ENCODE measurements around the gene FDXACB1. TPM values are rescaled to one million over a fixed set of nuclear protein-coding genes. Genes with fewer than 3 reads are reported as not detected.

Gene FDXACB1
- total and polyA plus RNA-seq, 9 of the 15 experiments (the other 6 are each of a cell fraction or from before 2014, with no cell fraction given): 3.2 to 7.5 (median 5.3) TPM

DNA sequence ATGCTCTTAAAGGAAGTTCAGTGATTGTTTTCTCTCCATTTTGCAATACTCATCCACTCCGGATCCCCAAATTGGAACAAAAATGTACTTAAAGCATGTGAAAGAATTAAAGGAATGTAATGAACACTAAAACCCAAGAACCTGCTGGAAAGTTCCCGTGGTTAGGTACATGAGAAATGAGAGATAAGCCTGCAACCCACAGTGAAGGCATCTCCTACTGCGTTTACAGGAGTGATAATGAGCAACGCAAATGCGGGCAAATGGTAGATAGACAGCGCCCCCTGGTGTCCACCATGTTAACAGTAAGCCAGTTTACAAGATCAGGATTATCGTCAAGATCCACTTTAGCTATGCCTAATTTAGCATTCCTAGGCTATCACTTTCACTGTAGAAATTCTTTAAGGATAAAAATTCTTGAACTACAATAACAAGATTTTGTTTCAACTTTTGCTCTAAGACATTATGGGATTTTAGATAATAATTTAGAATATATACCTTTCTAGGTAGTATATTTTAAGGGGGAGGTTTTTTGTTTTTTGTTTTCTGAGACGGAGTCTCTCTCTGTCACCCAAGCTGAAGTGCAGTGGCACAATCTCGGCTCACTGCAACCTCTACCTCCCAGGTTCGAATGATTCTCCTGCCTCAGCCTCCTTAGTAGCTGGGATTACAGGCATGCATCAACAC is 37.5 kb downstream of the FDXACB1 start (continued):
- TF ChIP-seq, protein P1, sequence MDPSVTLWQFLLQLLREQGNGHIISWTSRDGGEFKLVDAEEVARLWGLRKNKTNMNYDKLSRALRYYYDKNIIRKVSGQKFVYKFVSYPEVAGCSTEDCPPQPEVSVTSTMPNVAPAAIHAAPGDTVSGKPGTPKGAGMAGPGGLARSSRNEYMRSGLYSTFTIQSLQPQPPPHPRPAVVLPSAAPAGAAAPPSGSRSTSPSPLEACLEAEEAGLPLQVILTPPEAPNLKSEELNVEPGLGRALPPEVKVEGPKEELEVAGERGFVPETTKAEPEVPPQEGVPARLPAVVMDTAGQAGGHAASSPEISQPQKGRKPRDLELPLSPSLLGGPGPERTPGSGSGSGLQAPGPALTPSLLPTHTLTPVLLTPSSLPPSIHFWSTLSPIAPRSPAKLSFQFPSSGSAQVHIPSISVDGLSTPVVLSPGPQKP (CRISPR knock-in tag; IDR thresholded peaks at IDR 0.05): no peak
- TF ChIP-seq NR3C1 (CRISPR knock-in tag; IDR thresholded peaks at IDR 0.05) (no peak), CBX2 (IDR thresholded peaks at IDR 0.05; ENCODE audit: insufficient read depth, low read length, poor library complexity, severe bottlenecking) (no peak), RFX7 (CRISPR knock-in tag; IDR thresholded peaks at IDR 0.05) (no peak), RAD51 (IDR thresholded peaks at IDR 0.05; ENCODE audit: borderline replicate concordance, low read depth) (no peak), TEAD1 (CRISPR knock-in tag; IDR thresholded peaks at IDR 0.05) (no peak), L3MBTL2 (IDR thresholded peaks at IDR 0.05) (0 out of 2 replicates have a peak, but pooled peaks have one; percentile 15), THRAP3 (IDR thresholded peaks at IDR 0.05; ENCODE audit: borderline replicate concordance) (no peak), SIX5 (IDR thresholded peaks at IDR 0.05; ENCODE audit: borderline replicate concordance in 1 of 2, insufficient read depth in 1 of 2, low read depth in 1 of 2, low read length in 2 of 2) (no peak), FOS (IDR thresholded peaks at IDR 0.05; ENCODE audit: extremely low read depth, insufficient read length) (no peak), SMC3 (conservative IDR thresholded peaks at IDR 0.05; ENCODE audit: insufficient read depth, low read depth, low read length) (peak; percentile 95), SRSF7 (optimal IDR thresholded peaks at IDR 0.05; ENCODE audit: low read depth, low read length) (no peak), NFXL1 (CRISPR knock-in tag; IDR thresholded peaks at IDR 0.05) (no peak), ZNF124 (CRISPR knock-in tag; IDR thresholded peaks at IDR 0.05) (no peak), JUND (IDR thresholded peaks at IDR 0.05; ENCODE audit: borderline replicate concordance, low read depth, low read length) (peak; percentile 55; the same call in 1 of the 2 replicates), JUND (tag; IDR thresholded peaks at IDR 0.05; ENCODE audit: borderline replicate concordance, low read depth, low read length) (no peak; the same call in 2 of the 3 replicates), SPI1 (IDR thresholded peaks at IDR 0.05; ENCODE audit: borderline replicate concordance, low read depth, low read length) (no peak), BRD4 (IDR thresholded peaks at IDR 0.05) (no peak), PHTF2 (CRISPR knock-in tag; IDR thresholded peaks at IDR 0.05) (no peak)
- TF ChIP-seq, protein P2, sequence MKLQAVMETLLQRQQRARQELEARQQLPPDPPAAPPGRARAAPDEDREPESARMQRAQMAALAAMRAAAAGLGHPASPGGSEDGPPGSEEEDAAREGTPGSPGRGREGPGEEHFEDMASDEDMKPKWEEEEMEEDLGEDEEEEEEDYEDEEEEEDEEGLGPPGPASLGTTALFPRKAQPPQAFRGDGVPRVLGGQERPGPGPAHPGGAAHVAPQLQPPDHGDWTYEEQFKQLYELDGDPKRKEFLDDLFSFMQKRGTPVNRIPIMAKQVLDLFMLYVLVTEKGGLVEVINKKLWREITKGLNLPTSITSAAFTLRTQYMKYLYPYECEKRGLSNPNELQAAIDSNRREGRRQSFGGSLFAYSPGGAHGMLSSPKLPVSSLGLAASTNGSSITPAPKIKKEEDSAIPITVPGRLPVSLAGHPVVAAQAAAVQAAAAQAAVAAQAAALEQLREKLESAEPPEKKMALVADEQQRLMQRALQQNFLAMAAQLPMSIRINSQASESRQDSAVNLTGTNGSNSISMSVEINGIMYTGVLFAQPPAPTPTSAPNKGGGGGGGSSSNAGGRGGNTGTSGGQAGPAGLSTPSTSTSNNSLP (IDR thresholded peaks at IDR 0.05; ENCODE audit: borderline replicate concordance, low read depth, low read length): peak; percentile 32; the same call in 1 of the 2 replicates
- TF ChIP-seq, protein P3, sequence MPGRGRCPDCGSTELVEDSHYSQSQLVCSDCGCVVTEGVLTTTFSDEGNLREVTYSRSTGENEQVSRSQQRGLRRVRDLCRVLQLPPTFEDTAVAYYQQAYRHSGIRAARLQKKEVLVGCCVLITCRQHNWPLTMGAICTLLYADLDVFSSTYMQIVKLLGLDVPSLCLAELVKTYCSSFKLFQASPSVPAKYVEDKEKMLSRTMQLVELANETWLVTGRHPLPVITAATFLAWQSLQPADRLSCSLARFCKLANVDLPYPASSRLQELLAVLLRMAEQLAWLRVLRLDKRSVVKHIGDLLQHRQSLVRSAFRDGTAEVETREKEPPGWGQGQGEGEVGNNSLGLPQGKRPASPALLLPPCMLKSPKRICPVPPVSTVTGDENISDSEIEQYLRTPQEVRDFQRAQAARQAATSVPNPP (IDR thresholded peaks at IDR 0.05; ENCODE audit: borderline replicate concordance, insufficient read depth, insufficient read length): no peak
- TF ChIP-seq, protein P4, sequence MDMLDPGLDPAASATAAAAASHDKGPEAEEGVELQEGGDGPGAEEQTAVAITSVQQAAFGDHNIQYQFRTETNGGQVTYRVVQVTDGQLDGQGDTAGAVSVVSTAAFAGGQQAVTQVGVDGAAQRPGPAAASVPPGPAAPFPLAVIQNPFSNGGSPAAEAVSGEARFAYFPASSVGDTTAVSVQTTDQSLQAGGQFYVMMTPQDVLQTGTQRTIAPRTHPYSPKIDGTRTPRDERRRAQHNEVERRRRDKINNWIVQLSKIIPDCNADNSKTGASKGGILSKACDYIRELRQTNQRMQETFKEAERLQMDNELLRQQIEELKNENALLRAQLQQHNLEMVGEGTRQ (CRISPR knock-in tag; IDR thresholded peaks at IDR 0.05): no peak
- TF ChIP-seq, protein P5, sequence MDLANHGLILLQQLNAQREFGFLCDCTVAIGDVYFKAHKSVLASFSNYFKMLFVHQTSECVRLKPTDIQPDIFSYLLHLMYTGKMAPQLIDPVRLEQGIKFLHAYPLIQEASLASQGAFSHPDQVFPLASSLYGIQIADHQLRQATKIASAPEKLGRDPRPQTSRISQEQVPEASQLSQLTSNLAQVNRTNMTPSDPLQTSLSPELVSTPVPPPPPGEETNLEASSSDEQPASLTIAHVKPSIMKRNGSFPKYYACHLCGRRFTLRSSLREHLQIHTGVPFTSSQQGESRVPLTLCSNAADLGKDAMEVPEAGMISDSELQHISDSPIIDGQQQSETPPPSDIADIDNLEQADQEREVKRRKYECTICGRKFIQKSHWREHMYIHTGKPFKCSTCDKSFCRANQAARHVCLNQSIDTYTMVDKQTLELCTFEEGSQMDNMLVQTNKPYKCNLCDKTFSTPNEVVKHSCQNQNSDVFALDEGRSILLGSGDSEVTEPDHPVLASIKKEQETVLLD (IDR thresholded peaks at IDR 0.05): no peak

All from K562 (cell line).